GM13977 (cell line): Measurements from ENCODE around the gene CAMTA1.
"Not testable (repeated sequence)": the region's sequence is repeated elsewhere in the genome, so short reads cannot be mapped to it uniquely, and the experiment has no call there.

ENCODE experiments used
- DNase-seq: peaks from one replicate; pipeline ENCODE4 v3.0.0; 2012; ENCODE audit warnings: low spot score
- CTCF ChIP-seq: IDR thresholded peaks from 2 replicates; pipeline ENCODE4 v1.5.1; 2012; ENCODE audit warnings: mild to moderate bottlenecking, control low read depth; ENCODE audit not compliant: insufficient read depth; ENCODE audit errors: extremely low read depth, missing control alignments
- in situ Hi-C: fragments of 300-500 bp; cut with MboI; formaldehyde crosslinking; loops from one replicate; pipeline ENCODE4 v1.12.0; 2022; ENCODE audit warnings: low sequenced_read_pairs, low pct_unique_long_range_greater_than_20kb, mixed read lengths, inconsistent platforms; ENCODE audit not compliant: unreplicated experiment

Gene CAMTA1

GRCh38 chr1:7407980-7408770 is 622.9 kb downstream of the CAMTA1 start:
- DNase-seq = no peak
- in situ Hi-C loops = no loop called here
- TF ChIP-seq CTCF = no peak

- in situ Hi-C loops = no loop called here
- no peak for TF ChIP-seq CTCF
- no peak for DNase-seq
Observed at GRCh38 chr1:7408771-7409150, 623.5 kb downstream of the CAMTA1 start.

GRCh38 chr1:7409278-7409677 is 624.0 kb downstream of the CAMTA1 start:
- no peak for DNase-seq
- TF ChIP-seq CTCF = no peak
- in situ Hi-C loops = no loop called here

- in situ Hi-C loops = no loop called here
- TF ChIP-seq CTCF = no peak
- DNase-seq = no peak
Observed at GRCh38 chr1:7410156-7410555, 624.9 kb downstream of the CAMTA1 start.

GRCh38 chr1:7417618-7418017 is 632.4 kb downstream of the CAMTA1 start:
- DNase-seq, in situ Hi-C loops: not testable (repeated sequence)

- in situ Hi-C loops = no loop called here
- no peak for DNase-seq
- TF ChIP-seq CTCF = no peak
Observed at GRCh38 chr1:7418442-7419080, 633.3 kb downstream of the CAMTA1 start.

GRCh38 chr1:7420098-7420445 is 634.8 kb downstream of the CAMTA1 start:
- in situ Hi-C loops = no loop called here
- no peak for DNase-seq
- no peak for TF ChIP-seq CTCF
